HG03354 (cell line): ENCODE results near the gene REEP1.
"Not testable (repeated sequence)": the region's sequence is repeated elsewhere in the genome, so short reads cannot be mapped to it uniquely, and the experiment has no call there.

Source experiments
- ATAC-seq: cut with Tn5 transposase; IDR thresholded peaks from one replicate; pipeline ENCODE4 v1.9.1; 2021; ENCODE audit warnings: mild to moderate bottlenecking; ENCODE audit not compliant: unreplicated experiment, poor library complexity, severe bottlenecking

The REEP1 gene

DNA sequence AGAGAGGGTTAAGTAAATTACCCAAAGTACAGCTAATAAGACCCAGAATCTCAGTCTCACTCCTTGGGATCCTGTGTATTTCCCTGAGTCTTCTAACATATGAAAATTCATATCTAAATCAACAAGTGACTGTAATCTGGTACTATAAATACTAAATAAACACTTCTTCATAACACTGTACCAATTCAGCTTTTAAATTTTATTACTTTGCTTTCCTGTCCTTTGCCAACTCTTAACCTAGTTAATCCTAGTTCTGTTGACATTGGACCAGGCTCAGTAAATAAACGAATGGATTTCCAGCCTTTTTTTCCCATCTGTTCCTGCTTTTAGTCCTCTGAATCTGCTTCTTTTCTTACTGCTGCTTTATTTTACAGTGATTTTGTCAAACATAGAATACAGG is 124.4 kb downstream of the REEP1 start:
- ATAC-seq: no peak

DNA sequence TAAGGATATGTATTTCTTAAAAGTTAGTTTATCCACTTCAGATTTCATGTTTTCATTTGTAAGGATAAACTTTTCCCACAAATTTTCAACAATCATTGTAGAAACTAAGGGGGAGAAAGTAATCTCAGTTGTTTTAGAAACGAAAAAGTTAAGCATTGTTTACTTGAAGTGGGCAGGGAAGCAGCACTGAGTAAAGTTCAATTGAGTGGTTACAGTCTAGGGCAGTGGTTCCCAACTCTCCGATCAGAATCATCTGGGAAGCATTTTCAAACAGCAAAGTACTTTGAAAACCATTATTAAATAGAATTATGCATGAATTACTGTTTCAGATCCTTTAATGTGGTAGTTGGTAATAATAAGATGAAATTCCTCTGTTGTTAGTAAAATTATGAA is 125.6 kb downstream of the REEP1 start:
- no peak for ATAC-seq

DNA sequence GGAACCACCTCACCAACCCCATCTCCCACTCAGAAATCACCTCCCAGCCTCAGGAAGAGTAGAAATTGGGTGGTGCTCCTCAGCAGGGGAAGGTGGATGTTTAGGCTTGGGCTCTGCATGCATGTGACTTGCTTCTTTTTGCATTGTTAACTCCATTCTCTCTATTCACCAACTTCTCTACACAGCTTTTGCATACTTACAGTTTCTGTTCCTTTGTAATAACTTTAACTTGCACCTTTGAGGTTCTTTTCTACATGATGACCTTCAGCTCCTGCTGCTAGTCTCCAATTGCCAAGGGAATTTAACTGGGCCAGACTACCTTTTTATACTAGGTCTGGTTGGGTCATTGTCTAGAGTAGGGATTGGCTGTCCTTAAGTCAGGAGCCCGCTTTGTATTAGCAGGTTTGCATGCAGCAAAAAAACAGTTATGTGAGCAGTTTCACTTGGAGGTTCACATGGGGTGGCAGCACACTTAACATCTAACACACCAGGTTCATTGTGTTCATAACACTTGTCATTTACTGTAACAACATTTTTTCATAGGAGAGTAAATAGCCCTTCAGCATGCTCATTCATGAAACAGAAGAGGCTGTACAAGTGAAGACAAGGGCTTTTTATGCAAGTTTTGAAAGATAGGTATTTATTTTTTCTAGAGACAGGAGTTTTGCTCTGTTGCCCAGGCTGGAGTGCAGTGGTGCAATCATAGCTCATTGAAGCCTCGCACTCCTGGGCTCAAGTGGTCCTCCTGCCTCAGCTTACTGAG is 126.2 kb downstream of the REEP1 start:
- no peak for ATAC-seq

DNA sequence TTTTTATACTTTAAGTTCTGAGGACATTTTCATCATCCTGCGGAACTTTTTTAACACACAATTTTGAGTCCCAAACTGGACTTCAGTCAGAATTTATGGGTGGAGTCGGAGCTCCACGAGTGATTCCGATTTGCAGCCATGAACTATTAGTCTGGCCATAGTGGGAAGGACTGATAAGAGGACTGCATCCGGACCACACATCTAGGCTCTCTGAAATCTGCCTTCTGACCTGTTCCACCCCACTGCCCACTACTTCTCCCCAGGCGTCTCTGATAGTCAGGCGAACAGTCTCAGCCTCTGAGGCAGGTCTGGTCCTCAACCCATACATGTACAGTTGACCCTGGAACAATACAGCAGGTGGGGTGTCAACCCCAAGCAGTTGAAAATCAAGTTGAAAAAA is 133.0 kb downstream of the REEP1 start:
- ATAC-seq: no peak

DNA sequence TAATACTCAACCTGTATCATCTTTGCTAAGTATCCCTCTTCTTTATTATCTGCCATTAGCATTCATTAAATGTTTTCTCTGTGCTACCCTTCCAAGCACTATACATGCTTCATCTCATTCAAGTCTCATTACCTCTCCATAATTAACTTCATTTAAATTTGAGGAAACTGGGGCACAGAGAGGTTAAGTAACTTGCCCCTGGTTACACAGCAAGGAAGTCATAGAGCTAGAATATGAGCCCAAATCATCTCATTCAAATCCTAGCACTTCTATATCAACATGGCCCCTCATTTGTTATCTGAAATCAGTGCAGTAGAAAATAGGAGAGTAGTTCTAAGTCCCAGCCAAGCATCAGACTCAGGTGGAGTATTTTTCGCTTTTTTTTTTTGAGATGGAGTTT is 133.8 kb downstream of the REEP1 start:
- ATAC-seq: no peak

DNA sequence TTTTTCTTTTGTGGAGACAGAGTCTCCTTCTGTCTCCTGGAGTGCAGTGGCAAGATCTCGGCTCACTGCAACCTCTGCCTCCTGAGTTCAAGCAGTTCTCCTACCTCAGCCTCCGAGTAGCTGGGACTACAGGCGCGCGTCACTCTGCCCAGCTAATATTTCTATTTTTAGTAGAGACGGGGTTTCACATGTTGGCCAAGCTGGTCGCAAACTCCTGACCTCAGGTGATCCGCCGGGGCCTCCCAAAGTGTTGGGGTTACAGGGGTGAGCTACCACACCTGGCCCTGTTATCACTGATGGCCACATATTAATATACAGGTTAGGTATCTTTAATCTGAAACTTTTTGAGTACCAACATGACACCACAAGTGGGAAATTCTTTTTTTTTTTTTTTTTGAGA is 134.7 kb downstream of the REEP1 start:
- ATAC-seq: no peak

DNA sequence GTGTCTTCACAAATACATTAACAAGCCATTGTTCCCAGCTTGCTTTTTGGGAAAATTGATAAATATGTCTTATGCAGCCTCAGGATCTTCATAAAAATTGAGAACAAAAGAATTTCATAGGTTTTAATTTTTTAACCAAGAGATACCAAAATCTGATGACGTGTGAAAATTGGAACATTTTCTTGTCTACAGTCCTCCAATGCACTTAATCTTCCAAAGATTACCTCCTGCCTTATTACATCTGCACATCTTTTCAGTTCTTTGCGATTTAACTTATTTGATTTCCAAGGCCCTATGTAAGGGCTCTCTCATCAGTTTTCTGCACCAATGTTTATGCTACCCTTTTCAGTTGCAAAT is 135.1 kb downstream of the REEP1 start:
- no peak for ATAC-seq

DNA sequence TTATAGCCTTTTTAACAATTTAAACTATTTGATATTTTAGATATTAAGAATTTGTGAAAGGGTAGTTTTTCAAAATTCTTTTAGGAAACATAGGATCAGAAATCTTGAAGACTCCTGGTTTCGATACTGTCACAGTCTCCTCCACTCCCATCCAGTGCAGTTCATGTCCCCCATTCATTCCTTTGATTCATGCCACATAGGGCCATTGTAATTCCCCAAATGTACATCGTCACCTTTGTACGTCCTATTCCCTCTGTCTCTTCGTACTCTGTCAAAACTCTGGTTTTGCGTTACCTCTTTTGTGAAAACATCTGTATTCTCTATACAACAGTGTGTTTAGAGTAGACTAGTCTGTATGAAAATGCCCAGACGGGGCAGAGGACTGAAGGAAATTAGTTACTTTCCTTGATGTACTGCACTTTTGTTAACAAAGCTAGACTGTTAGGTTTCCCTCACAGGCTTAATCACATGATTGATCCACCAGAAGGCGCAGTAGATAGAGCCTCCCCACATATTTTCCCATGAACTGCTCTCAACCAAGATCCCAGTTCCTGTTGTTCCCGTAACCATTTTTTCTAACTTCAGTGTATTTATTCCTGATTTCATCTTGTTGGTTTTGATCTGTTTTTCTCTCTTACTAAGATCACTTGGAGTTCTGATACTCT is 135.6 kb downstream of the REEP1 start:
- ATAC-seq: no peak

DNA sequence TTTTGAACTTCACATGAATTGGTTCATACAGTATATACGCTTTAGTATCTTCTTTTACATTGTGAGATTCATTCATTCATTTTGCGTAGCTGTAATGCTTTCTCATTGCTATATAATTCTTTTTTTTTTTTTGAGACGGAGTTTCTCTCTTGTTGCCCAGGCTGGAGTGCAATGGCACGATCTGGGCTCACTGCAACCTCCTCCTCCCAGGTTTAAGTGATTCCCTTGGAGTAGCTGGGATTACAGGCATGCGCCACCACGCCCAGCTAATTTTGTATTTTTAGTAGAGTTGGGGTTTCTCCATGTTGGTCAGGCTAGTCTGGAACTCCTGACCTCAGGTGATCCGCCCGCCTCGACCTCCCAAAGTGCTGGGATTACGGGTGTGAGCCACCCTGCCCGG is 136.9 kb downstream of the REEP1 start:
- not testable (repeated sequence) for ATAC-seq

DNA sequence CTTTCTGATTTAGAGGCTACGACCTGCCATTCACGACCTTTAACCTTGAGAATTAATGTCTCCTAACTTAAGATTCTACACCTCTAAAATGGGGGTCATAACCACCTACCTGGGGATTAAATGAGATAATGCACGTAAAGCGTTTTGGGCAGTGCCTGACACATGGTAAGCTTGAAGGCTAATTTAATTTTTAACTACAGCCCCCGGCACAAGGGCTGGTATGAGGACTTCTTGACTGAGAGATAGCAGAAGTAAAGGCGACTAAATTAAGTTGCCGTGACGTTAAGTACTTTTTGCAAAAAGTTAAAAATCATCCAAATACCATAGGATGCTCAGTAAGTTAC is 137.6 kb downstream of the REEP1 start:
- ATAC-seq: no peak

DNA sequence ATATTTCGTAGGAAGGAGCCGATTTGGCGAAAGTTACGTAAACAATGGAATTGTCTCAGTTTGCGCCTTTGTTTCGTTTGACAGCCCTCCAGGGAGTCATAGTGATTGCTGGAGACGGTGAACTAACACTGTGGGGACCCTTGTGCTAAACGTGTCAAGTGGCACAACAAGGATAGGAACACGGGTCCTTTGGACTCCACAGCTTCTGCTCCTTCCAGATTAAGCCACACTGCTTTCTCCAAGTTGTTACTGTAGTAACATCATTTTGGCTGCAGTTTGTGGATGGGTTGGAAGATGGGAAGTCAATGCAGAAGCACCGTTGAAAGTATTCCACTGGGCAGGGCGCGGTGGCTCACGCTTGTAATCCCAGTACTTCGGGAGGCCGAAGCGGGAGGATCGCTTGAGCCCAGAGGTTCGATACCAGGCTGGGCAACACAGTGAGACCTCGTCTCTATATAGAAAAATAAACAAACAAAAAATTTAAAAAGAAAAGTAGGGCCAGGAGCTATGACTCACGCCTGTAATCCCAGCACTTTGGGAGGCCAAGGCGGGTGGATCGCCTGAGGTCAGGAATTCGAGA is 141.5 kb downstream of the REEP1 start:
- no peak for ATAC-seq

DNA sequence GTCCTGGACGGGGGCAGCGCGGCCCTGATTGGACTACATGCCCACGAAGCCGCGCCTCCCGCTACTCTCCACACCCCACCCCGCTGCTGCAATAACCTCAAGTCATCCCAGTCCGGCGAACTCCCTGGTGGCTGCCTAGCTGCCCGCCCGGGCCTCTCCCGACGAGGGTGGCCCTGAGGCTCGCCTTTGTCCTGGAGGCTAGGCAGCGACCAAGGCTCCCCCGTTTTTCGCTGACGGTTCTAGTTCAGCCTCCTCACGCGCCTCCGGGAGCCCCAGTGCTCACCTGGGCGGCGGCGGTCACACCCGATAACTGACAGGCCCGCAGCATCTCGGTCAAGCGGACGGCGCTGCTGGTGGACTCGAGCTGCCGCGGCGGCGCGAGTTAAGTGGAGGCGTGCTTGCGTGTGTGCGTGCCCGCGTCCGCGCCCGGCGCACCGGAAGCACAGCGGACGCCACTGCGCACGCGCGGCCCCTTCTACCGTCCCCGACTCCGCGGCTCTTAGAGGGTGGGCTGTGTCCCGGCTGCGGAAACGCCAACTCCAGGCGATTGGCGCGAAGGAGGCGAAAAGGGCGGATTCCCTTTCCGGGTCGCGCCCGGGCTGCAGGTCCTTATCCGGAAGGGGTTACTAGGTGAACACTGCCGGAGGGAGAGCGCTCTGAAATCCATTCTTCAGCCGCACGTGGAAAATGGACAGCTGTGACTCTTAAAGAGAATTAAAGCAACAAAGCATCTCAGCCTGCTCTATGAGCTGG is 142.2 kb downstream of the REEP1 start, which contains the start of gene IMMT:
IMMT (minus strand) TSS at position 408 of the 753 bp plus-strand sequence; CDS start at position 328, 80 bp downstream.
- ATAC-seq: peak; percentile 89

DNA sequence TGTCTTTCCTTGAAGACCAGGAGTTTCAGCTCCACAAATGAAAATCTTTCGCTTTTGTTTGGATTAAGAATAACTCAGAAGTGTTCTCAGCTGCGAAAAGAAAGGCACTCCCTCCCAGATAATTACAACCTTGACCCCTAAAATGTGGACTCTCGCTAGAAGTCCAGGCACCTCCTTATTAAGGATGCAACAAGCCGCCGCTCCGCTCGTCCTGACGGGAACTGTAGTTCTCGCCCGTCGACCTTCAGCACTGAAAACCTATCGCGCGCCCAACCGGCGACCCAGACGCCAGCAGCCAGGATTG is 142.7 kb downstream of the REEP1 start:
- ATAC-seq: no peak

DNA sequence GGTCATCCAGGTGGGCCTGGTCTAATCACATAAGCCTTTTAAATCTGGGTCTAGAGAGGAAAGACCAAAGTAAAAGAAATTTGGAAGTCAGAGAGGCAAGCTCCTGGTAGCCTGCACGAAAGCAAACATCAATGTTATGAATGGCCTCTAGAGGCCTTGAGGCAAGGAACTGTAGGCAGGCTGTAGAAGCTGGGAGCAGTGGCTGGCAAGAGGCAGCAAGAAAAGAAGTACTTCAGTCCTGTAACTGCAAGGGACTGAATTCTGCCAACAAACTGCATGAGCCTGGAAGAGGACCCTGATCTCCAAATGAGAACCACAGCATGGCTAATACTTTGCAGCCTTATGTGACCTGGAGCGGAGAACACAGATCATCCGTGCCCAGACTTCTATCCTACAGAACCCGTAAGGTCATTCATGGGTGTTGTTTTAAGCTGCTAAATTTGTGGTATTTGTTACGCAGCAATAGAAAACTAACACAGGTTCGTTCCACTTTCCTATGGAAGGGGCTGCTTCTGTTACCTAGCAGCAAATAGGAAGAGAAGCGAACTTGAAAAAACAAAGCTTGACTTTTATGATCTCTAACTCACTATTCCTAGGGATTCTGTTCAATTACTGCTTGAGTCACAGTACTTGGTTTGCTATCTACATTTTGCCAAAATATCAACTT is 143.4 kb downstream of the REEP1 start:
- ATAC-seq: no peak

DNA sequence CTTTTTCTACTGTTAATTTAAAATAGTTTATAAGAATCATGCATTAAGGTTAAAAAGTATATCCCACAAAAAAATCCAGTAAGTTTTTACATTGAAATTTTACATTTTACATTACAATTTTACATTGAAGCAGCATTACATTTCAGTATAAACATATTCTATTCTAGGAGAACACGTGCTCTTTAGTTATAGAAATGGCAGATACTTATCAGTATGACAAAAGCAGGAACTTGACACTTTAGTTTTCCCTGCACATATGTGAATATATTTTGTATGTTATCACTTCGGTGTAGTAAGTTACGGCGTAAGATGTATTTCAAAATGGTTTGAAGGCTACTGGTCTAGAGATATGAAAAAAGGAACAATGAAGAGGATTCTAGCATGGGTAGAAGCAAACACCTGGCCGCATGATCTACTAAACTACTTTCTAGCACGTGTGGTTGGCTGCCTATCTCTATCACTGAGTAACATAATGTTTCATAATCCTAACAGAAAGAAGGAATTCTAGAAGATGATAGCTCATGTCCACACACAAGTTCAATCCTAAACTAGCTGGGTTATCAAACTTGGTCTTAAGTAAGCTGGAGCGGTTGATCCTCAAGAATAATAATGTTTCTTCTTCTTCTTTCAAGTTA is 147.5 kb downstream of the REEP1 start:
- no peak for ATAC-seq

DNA sequence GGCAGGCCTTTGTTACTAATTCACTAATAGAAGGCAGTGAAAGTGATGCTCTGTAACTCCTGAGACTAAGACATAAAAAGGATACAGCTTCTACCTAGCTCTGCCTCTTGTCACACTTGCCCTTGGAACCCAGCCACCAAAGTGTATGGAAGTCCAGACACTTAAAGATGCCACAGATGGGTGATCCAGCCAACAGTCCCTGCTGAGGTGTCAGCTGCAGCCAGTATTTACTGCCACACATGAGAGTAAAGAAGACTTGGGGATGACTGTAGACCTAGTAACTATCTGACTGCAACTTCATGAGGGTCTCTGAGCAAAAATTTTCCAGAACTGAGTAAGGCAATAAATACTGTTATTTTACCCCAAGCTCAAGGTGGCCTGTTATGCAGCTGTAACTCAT is 151.0 kb downstream of the REEP1 start:
- ATAC-seq: peak; percentile 43

DNA sequence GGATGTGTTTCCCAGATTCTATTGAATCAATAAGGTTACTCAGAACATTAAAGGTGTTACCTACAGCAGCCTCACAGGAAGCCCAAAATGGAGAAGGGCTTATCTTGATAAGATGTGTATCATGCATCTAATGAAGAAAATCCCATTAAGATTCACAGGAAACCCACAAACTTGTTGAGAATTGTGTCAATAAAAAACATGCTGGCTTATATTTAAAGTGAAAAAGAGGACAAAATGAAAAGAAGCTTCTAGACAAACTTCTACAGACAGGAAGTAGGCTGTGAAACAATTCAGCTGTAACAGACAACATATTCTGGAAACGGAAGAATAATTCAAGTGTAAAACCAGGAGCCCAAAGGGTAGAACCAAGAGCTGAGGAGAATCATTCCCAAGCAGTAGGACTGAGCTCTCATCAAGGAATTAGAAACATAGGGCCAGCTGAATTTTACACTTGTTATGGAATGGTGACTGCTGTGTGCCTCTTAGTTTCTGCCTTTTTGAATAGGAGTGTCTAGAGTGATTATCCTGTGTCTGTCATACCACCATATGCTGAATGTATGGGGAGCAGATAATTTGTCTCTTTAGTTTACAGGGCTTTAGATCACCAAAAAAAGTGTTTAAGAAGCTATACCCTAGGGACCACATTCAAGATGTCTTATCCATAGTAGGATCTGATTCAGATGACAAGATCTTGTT is 151.8 kb downstream of the REEP1 start:
- ATAC-seq: peak; percentile 39

DNA sequence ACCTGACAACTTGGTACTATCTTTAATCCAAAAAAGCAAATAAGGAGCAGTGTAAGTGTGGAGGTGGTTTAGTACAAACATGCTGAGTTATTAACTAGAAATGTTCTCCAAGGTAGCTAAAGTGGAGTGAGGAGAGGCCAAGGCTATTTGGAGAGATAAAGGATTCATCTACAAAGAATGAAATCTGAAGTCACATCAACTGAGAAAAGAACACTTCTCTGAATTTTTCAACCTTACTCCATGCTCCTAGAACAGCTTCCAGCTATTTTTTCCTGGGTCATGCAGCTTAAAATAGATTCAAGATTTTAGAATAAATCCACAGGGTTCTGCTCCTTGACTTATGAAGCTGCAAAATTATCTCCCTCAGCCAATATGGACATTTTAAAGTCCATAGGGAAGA is 160.8 kb downstream of the REEP1 start:
- ATAC-seq: no peak

DNA sequence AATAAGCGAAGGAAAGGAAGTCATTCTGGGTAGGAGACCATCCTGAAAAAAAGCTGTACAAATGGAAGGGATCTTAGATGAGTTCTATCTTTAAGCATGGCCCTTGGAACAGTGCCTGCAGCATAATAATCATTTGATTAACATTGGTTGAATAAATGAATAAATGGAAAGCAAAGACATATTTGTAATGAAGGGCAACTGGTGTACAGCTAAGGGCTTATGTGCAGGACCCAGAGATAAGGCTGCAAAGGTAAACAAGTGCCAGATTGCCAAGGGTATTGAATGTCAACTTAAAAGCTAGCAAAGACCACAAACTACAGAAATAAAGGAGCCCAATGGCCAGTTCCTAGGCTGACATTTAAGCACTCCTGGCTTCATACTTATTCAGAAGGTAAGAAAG is 161.6 kb downstream of the REEP1 start:
- ATAC-seq: no peak
